ENCODE results near the gene STPG4. TPM values are rescaled to one million over a fixed set of nuclear protein-coding genes. Genes with fewer than 3 reads are reported as not detected.

The STPG4 gene
- total RNA-seq, 2 donors from 2014 or later = 0.15 to 0.42 TPM

- no peak overlapping the region for H3K27ac Mint-ChIP-seq
- peak overlapping the region; percentile 76 for H3K27ac ChIP-seq (ENCODE audit: low read depth, low read length)
These were observed 38.5 kb upstream of the STPG4 start for GRCh38 chr2:47193607-47194006.

GRCh38 chr2:47190188-47190881 is 35.2 kb upstream of the STPG4 start:
- Mint-ChIP-seq H3K4me1 (peaks cover 34% of the 10 kb centered on the region), H3K27me3 (ENCODE audit: insufficient read depth) (no peaks in the 10 kb centered on the region), H3K9me3 (no peaks in the 10 kb centered on the region), H3K36me3 (ENCODE audit: low read depth) (no peaks in the 10 kb centered on the region), H3K27ac (no peak overlapping the region), H3K4me3 (no peak overlapping the region)
- no peak for DNase-seq
- Histone ChIP-seq H3K9ac (ENCODE audit: extremely low read depth, low read length, poor library complexity, severe bottlenecking) (no peak overlapping the region), H3K36me3 (ENCODE audit: control insufficient read depth, insufficient read depth, low read length) (no peaks in the 10 kb centered on the region), H3K27me3 (ENCODE audit: control insufficient read depth, insufficient read depth, low read length, poor library complexity, severe bottlenecking) (no peaks in the 10 kb centered on the region), H3K9me3 (ENCODE audit: control insufficient read depth, low read length) (no peaks in the 10 kb centered on the region), H3K27ac (ENCODE audit: low read depth, low read length) (no peak overlapping the region), H3K4me3 (ENCODE audit: low read length) (no peak overlapping the region), H3K4me1 (ENCODE audit: control insufficient read depth, insufficient read depth, low read length) (peaks cover 23% of the 10 kb centered on the region)
- no peak for TF ChIP-seq CTCF (conservative IDR thresholded peaks at IDR 0.05)
- 82% methylated on average over 1 of the region's 1 CpG; no CpG with 5 or more reads in 1 of the 2 experiments for WGBS, 2 experiments (ENCODE audit: insufficient coverage in 1 of 2, insufficient read length in 1 of 2)

More at GRCh38 chr2:47193607-47194006, 38.5 kb upstream of the STPG4 start:
- Mint-ChIP-seq H3K36me3 (ENCODE audit: low read depth) (no peaks in the 10 kb centered on the region), H3K9me3 (no peaks in the 10 kb centered on the region), H3K27me3 (ENCODE audit: insufficient read depth) (no peaks in the 10 kb centered on the region), H3K4me3 (no peak overlapping the region), H3K4me1 (peaks cover 31% of the 10 kb centered on the region)
- Histone ChIP-seq H3K9me3 (ENCODE audit: control insufficient read depth, low read length) (no peaks in the 10 kb centered on the region), H3K27me3 (ENCODE audit: control insufficient read depth, insufficient read depth, low read length, poor library complexity, severe bottlenecking) (no peaks in the 10 kb centered on the region), H3K4me1 (ENCODE audit: control insufficient read depth, insufficient read depth, low read length) (peaks cover 23% of the 10 kb centered on the region), H3K36me3 (ENCODE audit: control insufficient read depth, insufficient read depth, low read length) (no peaks in the 10 kb centered on the region), H3K4me3 (ENCODE audit: low read length) (no peak overlapping the region), H3K9ac (ENCODE audit: extremely low read depth, low read length, poor library complexity, severe bottlenecking) (no peak overlapping the region)
- 70 to 73% methylated on average over 6 of the region's 6 CpGs for WGBS, 2 experiments (ENCODE audit: insufficient coverage in 1 of 2, insufficient read length in 1 of 2)
- TF ChIP-seq CTCF (conservative IDR thresholded peaks at IDR 0.05) = no peak
- DNase-seq = no peak

GRCh38 chr2:47189635-47190034 is 34.5 kb upstream of the STPG4 start:
- Mint-ChIP-seq H3K9me3 (no peaks in the 10 kb centered on the region), H3K4me1 (peaks cover 35% of the 10 kb centered on the region), H3K27ac (no peak overlapping the region), H3K27me3 (ENCODE audit: insufficient read depth) (no peaks in the 10 kb centered on the region), H3K36me3 (ENCODE audit: low read depth) (no peaks in the 10 kb centered on the region), H3K4me3 (no peak overlapping the region)
- Histone ChIP-seq H3K27ac (ENCODE audit: low read depth, low read length) (no peak overlapping the region), H3K9me3 (ENCODE audit: control insufficient read depth, low read length) (no peaks in the 10 kb centered on the region), H3K4me1 (ENCODE audit: control insufficient read depth, insufficient read depth, low read length) (peaks cover 23% of the 10 kb centered on the region), H3K36me3 (ENCODE audit: control insufficient read depth, insufficient read depth, low read length) (no peaks in the 10 kb centered on the region), H3K4me3 (ENCODE audit: low read length) (no peak overlapping the region), H3K9ac (ENCODE audit: extremely low read depth, low read length, poor library complexity, severe bottlenecking) (no peak overlapping the region), H3K27me3 (ENCODE audit: control insufficient read depth, insufficient read depth, low read length, poor library complexity, severe bottlenecking) (no peaks in the 10 kb centered on the region)
- WGBS, 2 experiments (ENCODE audit: insufficient coverage in 1 of 2, insufficient read length in 1 of 2) = 83% methylated on average over 1 of the region's 1 CpG; no CpG with 5 or more reads in 1 of the 2 experiments
- no peak for DNase-seq
- TF ChIP-seq CTCF (conservative IDR thresholded peaks at IDR 0.05) = no peak
